GM12892 (cell line): Measurements from ENCODE around the gene NELL2.

Experiments used
- POLR2A ChIP-seq: IDR thresholded peaks from 2 replicates; pipeline ENCODE4 v1.6.1; 2011; ENCODE audit warnings: low read depth, low read length, control low read depth
- POLR2AphosphoS5 ChIP-seq: IDR thresholded peaks from 2 replicates; pipeline ENCODE4 v1.6.1; 2011; ENCODE audit warnings: low read depth, low read length, control low read depth
- TAF1 ChIP-seq: IDR thresholded peaks from 2 replicates; pipeline ENCODE4 v1.6.1; 2011; ENCODE audit warnings: low read depth, mild to moderate bottlenecking, control low read depth, low read length, borderline replicate concordance

DNA sequence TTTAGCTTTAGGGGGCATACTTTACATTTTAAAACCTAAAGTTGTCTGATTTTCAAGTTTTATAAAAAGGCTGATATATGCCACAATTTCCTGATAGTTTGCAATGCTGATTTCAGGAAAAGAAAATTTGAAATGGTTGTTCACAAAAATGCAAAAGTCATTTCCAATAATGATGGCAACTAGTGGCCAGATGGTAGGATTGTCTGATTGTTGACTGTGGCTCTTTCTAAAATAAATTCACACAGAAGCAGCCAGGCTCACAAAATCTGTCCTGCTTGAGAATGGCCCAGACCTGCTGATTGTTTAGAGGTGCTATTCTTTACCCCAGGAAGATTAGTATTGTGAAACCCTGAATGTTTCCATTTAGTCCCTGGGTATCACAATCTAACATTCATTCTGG, 220.3 kb downstream of the NELL2 start:
- TF ChIP-seq POLR2A (no peak), POLR2AphosphoS5 (no peak), TAF1 (no peak)
